Astrocyte (in vitro differentiated cells and primary cell): ENCODE results near the gene MOK.

Source experiments
- EZH2 ChIP-seq: IDR thresholded peaks from 2 replicates; pipeline ENCODE4 v1.6.1; 2012; ENCODE audit warnings: mild to moderate bottlenecking, low read length, inconsistent platforms; ENCODE audit not compliant: insufficient read depth
- TF ChIP-seq, protein P1 (sequence below): IDR thresholded peaks from 2 replicates; pipeline ENCODE4 v1.5.1; 2011; ENCODE audit warnings: low read depth, mild to moderate bottlenecking, inconsistent platforms, low read length, moderate library complexity; ENCODE audit not compliant: insufficient read depth

DNA sequence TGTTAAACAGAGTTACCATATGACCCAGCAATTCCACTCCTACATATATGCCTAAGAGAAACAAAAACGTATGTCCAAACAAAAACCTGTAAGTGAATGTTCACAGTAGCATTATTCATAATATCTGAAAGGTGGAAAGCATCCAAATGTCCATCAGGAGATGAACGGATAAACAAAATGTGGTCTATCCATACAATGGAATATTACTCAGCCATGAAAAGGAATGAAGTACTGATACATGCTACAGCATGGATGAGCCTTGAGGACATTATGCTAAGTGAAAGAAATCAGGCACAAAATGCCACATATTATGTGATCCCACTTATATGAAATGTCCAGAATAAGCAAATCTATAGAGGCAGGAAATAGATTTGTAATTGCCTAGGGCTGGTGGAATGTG is 16.8 kb downstream of the MOK start:
- TF ChIP-seq EZH2: no peak
- TF ChIP-seq, protein P1, sequence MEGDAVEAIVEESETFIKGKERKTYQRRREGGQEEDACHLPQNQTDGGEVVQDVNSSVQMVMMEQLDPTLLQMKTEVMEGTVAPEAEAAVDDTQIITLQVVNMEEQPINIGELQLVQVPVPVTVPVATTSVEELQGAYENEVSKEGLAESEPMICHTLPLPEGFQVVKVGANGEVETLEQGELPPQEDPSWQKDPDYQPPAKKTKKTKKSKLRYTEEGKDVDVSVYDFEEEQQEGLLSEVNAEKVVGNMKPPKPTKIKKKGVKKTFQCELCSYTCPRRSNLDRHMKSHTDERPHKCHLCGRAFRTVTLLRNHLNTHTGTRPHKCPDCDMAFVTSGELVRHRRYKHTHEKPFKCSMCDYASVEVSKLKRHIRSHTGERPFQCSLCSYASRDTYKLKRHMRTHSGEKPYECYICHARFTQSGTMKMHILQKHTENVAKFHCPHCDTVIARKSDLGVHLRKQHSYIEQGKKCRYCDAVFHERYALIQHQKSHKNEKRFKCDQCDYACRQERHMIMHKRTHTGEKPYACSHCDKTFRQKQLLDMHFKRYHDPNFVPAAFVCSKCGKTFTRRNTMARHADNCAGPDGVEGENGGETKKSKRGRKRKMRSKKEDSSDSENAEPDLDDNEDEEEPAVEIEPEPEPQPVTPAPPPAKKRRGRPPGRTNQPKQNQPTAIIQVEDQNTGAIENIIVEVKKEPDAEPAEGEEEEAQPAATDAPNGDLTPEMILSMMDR: no peak
